Activated CD4-positive, CD25-positive, alpha-beta regulatory T cell treated with anti-CD3 and anti-CD28 coated beads, Interleukin-2, amount 50 U/mL, for 16 hours (primary cell): ENCODE measurements around the gene BCL11A.

Source experiments
- DNase-seq: peaks from one replicate; pipeline ENCODE4 v3.0.0-alpha.2; 2020; ENCODE audit warnings: low read depth, low spot score

BCL11A gene

GRCh38 chr2:60546756-60547420 is 6.6 kb downstream of the BCL11A start:
- no peak for DNase-seq

GRCh38 chr2:60544954-60545560 is 8.4 kb downstream of the BCL11A start:
- DNase-seq: no peak

- no peak for DNase-seq
These were observed 9.4 kb downstream of the BCL11A start for GRCh38 chr2:60544062-60544461.

- DNase-seq: no peak
These were observed 12.3 kb downstream of the BCL11A start for GRCh38 chr2:60541056-60541651.

- DNase-seq: no peak
These were observed 13.4 kb downstream of the BCL11A start for GRCh38 chr2:60540074-60540473.

- no peak for DNase-seq
These were observed 14.3 kb downstream of the BCL11A start for GRCh38 chr2:60539140-60539539.

- DNase-seq: no peak
These were observed 15.4 kb downstream of the BCL11A start for GRCh38 chr2:60538101-60538500.

- no peak for DNase-seq
These were observed 16.7 kb downstream of the BCL11A start for GRCh38 chr2:60536746-60537145.

GRCh38 chr2:60535685-60536312 is 17.7 kb downstream of the BCL11A start:
- no peak for DNase-seq

- no peak for DNase-seq
These were observed 18.4 kb downstream of the BCL11A start for GRCh38 chr2:60534892-60535684.

- DNase-seq: no peak
These were observed 19.3 kb downstream of the BCL11A start for GRCh38 chr2:60534052-60534685.

GRCh38 chr2:60533101-60534051 is 20.1 kb downstream of the BCL11A start:
- no peak for DNase-seq

- DNase-seq: no peak
These were observed 21.0 kb downstream of the BCL11A start for GRCh38 chr2:60532421-60532820.

GRCh38 chr2:60531701-60532133 is 21.7 kb downstream of the BCL11A start:
- DNase-seq: no peak

GRCh38 chr2:60530660-60531281 is 22.7 kb downstream of the BCL11A start:
- no peak for DNase-seq

- no peak for DNase-seq
These were observed 23.4 kb downstream of the BCL11A start for GRCh38 chr2:60529785-60530627.

- no peak for DNase-seq
These were observed 24.2 kb downstream of the BCL11A start for GRCh38 chr2:60529136-60529784.

GRCh38 chr2:60528281-60529020 is 25.0 kb downstream of the BCL11A start:
- DNase-seq: no peak
